HEK293 (cell line): Measurements from ENCODE around the gene SYNDIG1.

Experiments used
- PATZ1 ChIP-seq: fragments of 450-650 bp; formaldehyde crosslinking; IDR thresholded peaks from 2 replicates; pipeline ENCODE4 v1.5.1; 2016; ENCODE audit warnings: missing biosample characterization, missing genetic modification characterization
- ZNF513 ChIP-seq: fragments of 450-650 bp; IDR thresholded peaks from 2 replicates; pipeline ENCODE4 v1.5.1; 2018; ENCODE audit warnings: missing biosample characterization, missing genetic modification characterization

GRCh38 chr20:24470746-24471582, 1.5 kb downstream of the SYNDIG1 start:
- TF ChIP-seq ZNF513 (tag by site-specific recombination) (no peak), PATZ1 (tag by site-specific recombination) (no peak)
